WTC11 (cell line): ENCODE data around the gene SMAD3. TPM values are rescaled to one million over a fixed set of nuclear protein-coding genes. Genes with fewer than 3 reads are reported as not detected.

Experiments
- ATAC-seq: fragments of 200-7000 bp; cut with Tn5 transposase; 2 replicates; pipeline ENCODE4 v1.10.0; 2021; ENCODE audit warnings: mild to moderate bottlenecking, moderate library complexity
- CTCF ChIA-PET: fragments of 300-600 bp; sonication (Branson Sonifier 250); formaldehyde crosslinking; loops from one replicate; lab custom pipeline; 2021; ENCODE audit warnings: antibody characterized with exemption; lab: Charles Lee
- POLR2A ChIA-PET: fragments of 350-600 bp; sonication (Branson Sonifier 250); formaldehyde crosslinking; loops from one replicate; lab custom pipeline; 2021; ENCODE audit warnings: antibody characterized with exemption; lab: Charles Lee
- DNase-seq: peaks from one replicate; pipeline ENCODE4 v3.0.0; 2021; ENCODE audit warnings: low spot score
- H3K27ac Mint-ChIP-seq: 2 replicates; pipeline ENCODE4 v1.8.0; 2021; ENCODE audit warnings: mixed read lengths
- H3K27me3 Mint-ChIP-seq: 2 replicates; pipeline ENCODE4 v1.8.0; 2021; ENCODE audit warnings: low read depth, mild to moderate bottlenecking, moderate library complexity, mixed read lengths
- H3K36me3 Mint-ChIP-seq: 2 replicates; pipeline ENCODE4 v1.8.0; 2021; ENCODE audit warnings: mixed read lengths
- H3K4me1 Mint-ChIP-seq: 2 replicates; pipeline ENCODE4 v1.8.0; 2022; ENCODE audit warnings: mixed read lengths
- H3K4me3 Mint-ChIP-seq: 2 replicates; pipeline ENCODE4 v1.8.0; 2021; ENCODE audit warnings: mild to moderate bottlenecking, moderate library complexity, mixed read lengths
- H3K9me3 Mint-ChIP-seq: 2 replicates; pipeline ENCODE4 v1.8.0; 2021; ENCODE audit warnings: mixed read lengths
- CBFB ChIP-seq: sonication (generic); formaldehyde crosslinking; IDR thresholded peaks from 2 replicates; pipeline ENCODE4 v1.8.1; 2022; ENCODE audit warnings: mild to moderate bottlenecking, low read depth, missing genetic modification reagents
- CDX4 ChIP-seq: fragments of 250-450 bp; sonication (Bioruptor Pico); IDR thresholded peaks from 2 replicates; pipeline ENCODE4 v1.9.0; 2021; ENCODE audit warnings: moderate library complexity, mild to moderate bottlenecking, inconsistent platforms, borderline replicate concordance
- CREB1 ChIP-seq: sonication (generic); formaldehyde crosslinking; IDR thresholded peaks from 2 replicates; pipeline ENCODE4 v1.8.0; 2023; ENCODE audit warnings: mild to moderate bottlenecking, missing genetic modification reagents
- ERG ChIP-seq: fragments of 250-450 bp; sonication (Bioruptor Pico); IDR thresholded peaks from 2 replicates; pipeline ENCODE4 v1.8.0; 2021; ENCODE audit warnings: mild to moderate bottlenecking
- ESRRA ChIP-seq: sonication (generic); formaldehyde crosslinking; IDR thresholded peaks from 2 replicates; pipeline ENCODE4 v1.8.1; 2022; ENCODE audit warnings: mild to moderate bottlenecking, missing genetic modification reagents, borderline replicate concordance
- FOXJ3 ChIP-seq: sonication (generic); formaldehyde crosslinking; IDR thresholded peaks from 2 replicates; pipeline ENCODE4 v1.9.0; 2021; ENCODE audit warnings: missing genetic modification reagents, mild to moderate bottlenecking, borderline replicate concordance
- FOXP1 ChIP-seq: sonication (generic); formaldehyde crosslinking; IDR thresholded peaks from 2 replicates; pipeline ENCODE4 v1.8.0; 2022; ENCODE audit warnings: missing genetic modification reagents, mild to moderate bottlenecking, moderate library complexity, borderline replicate concordance
- GTF2I ChIP-seq: fragments of 250-450 bp; sonication (Bioruptor Pico); conservative IDR thresholded peaks from 2 replicates; pipeline ENCODE4 v1.4.0; 2021; ENCODE audit warnings: mild to moderate bottlenecking
- IRF1 ChIP-seq: sonication (generic); formaldehyde crosslinking; IDR thresholded peaks from 2 replicates; pipeline ENCODE4 v1.8.0; 2023; ENCODE audit warnings: missing genetic modification reagents
- MXD4 ChIP-seq: fragments of 250-450 bp; sonication (Bioruptor Pico); IDR thresholded peaks from 2 replicates; pipeline ENCODE4 v1.8.0; 2021; ENCODE audit warnings: mild to moderate bottlenecking, moderate library complexity, borderline replicate concordance
- NR3C1 ChIP-seq: sonication (generic); formaldehyde crosslinking; conservative IDR thresholded peaks from 2 replicates; pipeline ENCODE4 v1.8.1; 2023; ENCODE audit warnings: low read depth, mild to moderate bottlenecking, missing genetic modification reagents
- OVOL2 ChIP-seq: fragments of 250-450 bp; sonication (Bioruptor Pico); IDR thresholded peaks from 2 replicates; pipeline ENCODE4 v1.9.0; 2021; ENCODE audit warnings: mild to moderate bottlenecking, borderline replicate concordance
- PRDM15 ChIP-seq: sonication (generic); formaldehyde crosslinking; IDR thresholded peaks from 2 replicates; pipeline ENCODE4 v1.8.0; 2022; ENCODE audit warnings: missing genetic modification reagents
- RORB ChIP-seq: fragments of 250-450 bp; sonication (Bioruptor Pico); IDR thresholded peaks from 2 replicates; pipeline ENCODE4 v1.9.0; 2021; ENCODE audit warnings: mild to moderate bottlenecking
- USF2 ChIP-seq: sonication (generic); formaldehyde crosslinking; IDR thresholded peaks from 2 replicates; pipeline ENCODE4 v1.8.1; 2023; ENCODE audit warnings: mild to moderate bottlenecking, missing genetic modification reagents, moderate library complexity
- ZNF232 ChIP-seq: sonication (generic); formaldehyde crosslinking; IDR thresholded peaks from 2 replicates; pipeline ENCODE4 v1.8.0; 2022; ENCODE audit warnings: mild to moderate bottlenecking, missing genetic modification reagents
- ZNF416 ChIP-seq: fragments of 250-450 bp; sonication (Bioruptor Pico); IDR thresholded peaks from 2 replicates; pipeline ENCODE4 v1.9.0; 2021; ENCODE audit warnings: mild to moderate bottlenecking, inconsistent platforms
- ZNF532 ChIP-seq: fragments of 250-450 bp; sonication (Bioruptor Pico); IDR thresholded peaks from 2 replicates; pipeline ENCODE4 v1.9.0; 2021; ENCODE audit warnings: mild to moderate bottlenecking, borderline replicate concordance
- total RNA-seq: library from RNA; stranded (reverse); gene quantifications from 3 replicates; pipeline ENCODE4 v1.2.3, GENCODE V29; 2021

The SMAD3 gene
- total RNA-seq, 1 experiment from 2014 or later = 34.6 TPM

GRCh38 chr15:67086637-67086914, 21.2 kb downstream of the SMAD3 start:
- Mint-ChIP-seq H3K27ac (peak overlapping the region; percentile 82; the same call in 1 of the 2 replicates), H3K4me3 (no peak overlapping the region), H3K27me3 (no peaks in the 10 kb centered on the region), H3K36me3 (peaks cover 4% of the 10 kb centered on the region; the same call in 1 of the 2 replicates), H3K4me1 (peaks cover 88% of the 10 kb centered on the region), H3K9me3 (no peaks in the 10 kb centered on the region)
- POLR2A ChIA-PET = no interaction called here
- DNase-seq = no peak
- no peak for ATAC-seq
- CTCF ChIA-PET = interaction anchor here (1.0 kb wide), 1 partner anchor 78 kb away, joined by 3 read pairs; no protein-coding TSS in a partner anchor
- TF ChIP-seq MXD4 (no peak), GTF2I (CRISPR knock-in tag) (no peak), ESRRA (CRISPR knock-in tag) (no peak), CDX4 (CRISPR knock-in tag) (no peak), CBFB (CRISPR knock-in tag) (no peak), FOXP1 (CRISPR knock-in tag) (no peak), OVOL2 (no peak), ZNF232 (CRISPR knock-in tag) (no peak), ZNF416 (no peak), PRDM15 (CRISPR knock-in tag) (no peak), CREB1 (no peak), USF2 (no peak), ERG (CRISPR knock-in tag) (no peak), IRF1 (no peak), RORB (CRISPR knock-in tag) (no peak), NR3C1 (CRISPR knock-in tag) (no peak), ZNF532 (CRISPR knock-in tag) (no peak), FOXJ3 (CRISPR knock-in tag) (no peak)
